HG02973 (cell line): Measurements from ENCODE around the gene ZBTB20.

Experiments
- ATAC-seq: cut with Tn5 transposase; IDR thresholded peaks from one replicate; pipeline ENCODE4 v1.9.1; 2021; ENCODE audit warnings: moderate library complexity; ENCODE audit not compliant: unreplicated experiment

Gene ZBTB20

DNA sequence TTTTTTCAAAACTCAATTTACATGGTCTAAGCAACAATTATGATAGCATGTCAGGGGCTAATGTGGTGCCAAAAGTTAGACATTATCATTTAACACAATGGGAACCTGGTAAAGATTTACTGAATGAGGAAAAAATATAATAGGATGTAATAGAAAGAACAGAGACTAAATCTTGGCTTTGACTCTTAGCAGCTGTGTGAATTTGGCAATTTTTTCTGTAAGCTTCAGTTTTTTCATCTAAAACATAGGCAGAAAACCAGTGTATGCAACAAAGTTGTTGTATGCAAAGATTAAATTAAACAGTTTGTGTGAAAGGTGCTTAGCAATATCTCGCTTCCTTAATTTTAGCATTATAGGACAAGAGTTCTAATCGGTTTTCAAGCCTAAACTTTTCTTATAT lies 57.6 kb downstream of the ZBTB20 start:
- ATAC-seq, result no peak

DNA sequence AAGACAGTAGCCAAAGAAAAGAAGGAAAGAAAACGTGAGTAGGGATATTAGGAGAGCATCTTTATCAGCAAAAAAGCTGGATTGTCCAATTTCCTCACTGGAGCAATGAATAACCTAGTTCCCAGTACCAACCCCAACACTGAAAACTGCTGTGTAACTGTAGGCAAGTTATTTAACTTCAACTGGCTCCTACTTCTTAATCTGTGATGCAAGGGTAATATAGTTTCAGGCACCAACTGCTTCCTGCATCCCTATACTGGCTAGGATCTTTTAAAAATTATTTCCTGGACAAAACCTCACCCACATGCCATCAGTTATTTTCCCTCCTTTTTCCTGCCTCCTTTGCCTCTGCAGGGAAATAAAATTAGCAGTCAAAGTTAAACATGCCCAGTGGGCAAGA lies 59.6 kb downstream of the ZBTB20 start:
- no peak for ATAC-seq

- no peak for ATAC-seq
Measured at GRCh38 chr3:115086344-115086743, 60.7 kb downstream of the ZBTB20 start.

- ATAC-seq, result no peak
Measured at GRCh38 chr3:115085197-115085865, 61.8 kb downstream of the ZBTB20 start.

GRCh38 chr3:115084686-115085085 lies 62.4 kb downstream of the ZBTB20 start:
- no peak for ATAC-seq

GRCh38 chr3:115082260-115082659 lies 64.8 kb downstream of the ZBTB20 start:
- ATAC-seq, result no peak

DNA sequence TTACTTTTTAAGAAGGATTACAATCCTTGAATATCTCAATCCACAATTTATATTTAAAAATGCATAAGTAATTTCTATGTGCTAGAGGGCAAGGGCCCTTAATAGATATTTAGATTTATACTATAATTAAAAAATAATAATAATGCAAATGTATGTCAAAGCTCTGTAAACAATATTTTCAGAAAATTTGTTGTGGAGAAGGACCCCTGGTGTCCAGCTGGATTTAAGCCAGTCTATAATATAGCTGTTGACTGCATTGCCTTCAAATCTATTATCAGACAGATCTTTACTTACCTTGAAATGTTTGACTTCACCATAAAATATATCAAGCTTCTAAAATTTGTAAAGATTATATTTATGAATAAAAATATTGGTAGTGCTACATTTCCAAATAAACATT lies 65.6 kb downstream of the ZBTB20 start:
- no peak for ATAC-seq

- ATAC-seq, result no peak
Measured at GRCh38 chr3:115077501-115078250, 69.4 kb downstream of the ZBTB20 start.

- no peak for ATAC-seq
Measured at GRCh38 chr3:115074502-115074901, 72.6 kb downstream of the ZBTB20 start.

DNA sequence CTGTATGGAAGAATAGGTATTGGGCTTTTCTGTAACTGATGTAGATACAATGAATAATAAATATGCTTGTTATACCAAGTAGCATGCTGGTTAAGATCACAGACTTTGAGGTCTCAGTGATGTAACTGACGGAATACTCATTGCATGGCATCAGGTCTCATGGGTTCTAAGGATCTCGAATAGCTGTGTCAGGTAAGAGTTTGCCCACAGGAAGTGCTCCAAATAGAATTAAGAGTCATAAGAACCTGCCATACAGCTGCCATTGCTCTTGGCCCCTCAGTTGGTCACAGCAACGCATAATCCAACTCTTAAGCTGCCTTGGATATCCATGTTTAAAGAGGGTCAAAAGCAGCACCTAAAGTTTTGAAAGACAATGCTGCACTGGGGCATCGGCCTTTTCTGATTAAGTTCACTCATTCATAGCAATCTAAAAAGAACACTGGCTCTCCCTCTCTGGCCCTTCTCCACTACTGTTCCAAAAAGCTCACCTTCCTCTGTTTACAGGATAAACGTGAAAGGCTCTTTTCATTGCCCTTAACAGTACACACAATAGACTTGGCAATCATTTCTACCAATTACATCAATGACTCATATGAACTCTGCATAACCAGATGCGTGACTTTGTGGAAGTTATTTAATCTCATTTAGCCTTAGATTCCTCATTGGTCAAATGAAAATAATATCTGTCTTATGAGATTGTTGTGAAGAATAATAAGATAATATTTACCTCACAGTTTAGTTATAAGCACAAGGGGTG lies 74.6 kb downstream of the ZBTB20 start:
- ATAC-seq, result no peak

DNA sequence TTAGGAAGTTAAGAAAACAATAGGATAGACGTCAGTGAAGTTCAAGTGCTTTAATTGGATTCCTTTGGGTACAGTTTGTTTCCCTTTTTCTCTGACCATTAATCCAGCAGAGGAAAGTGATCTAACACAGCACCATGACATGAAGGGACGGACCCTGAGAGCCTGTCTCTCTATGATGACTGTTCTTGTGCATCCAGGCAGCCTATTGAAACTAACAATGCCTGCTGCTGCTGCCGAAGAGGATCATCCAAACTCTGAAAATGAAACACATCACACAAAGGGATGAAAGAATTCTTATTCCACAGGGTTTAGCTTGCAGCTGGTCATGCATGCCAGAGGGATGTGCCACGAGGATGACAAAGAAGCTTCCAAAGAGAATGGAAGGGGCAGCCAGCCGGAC lies 75.5 kb downstream of the ZBTB20 start:
- ATAC-seq, result no peak

GRCh38 chr3:115071166-115071565 lies 75.9 kb downstream of the ZBTB20 start:
- ATAC-seq, result no peak

DNA sequence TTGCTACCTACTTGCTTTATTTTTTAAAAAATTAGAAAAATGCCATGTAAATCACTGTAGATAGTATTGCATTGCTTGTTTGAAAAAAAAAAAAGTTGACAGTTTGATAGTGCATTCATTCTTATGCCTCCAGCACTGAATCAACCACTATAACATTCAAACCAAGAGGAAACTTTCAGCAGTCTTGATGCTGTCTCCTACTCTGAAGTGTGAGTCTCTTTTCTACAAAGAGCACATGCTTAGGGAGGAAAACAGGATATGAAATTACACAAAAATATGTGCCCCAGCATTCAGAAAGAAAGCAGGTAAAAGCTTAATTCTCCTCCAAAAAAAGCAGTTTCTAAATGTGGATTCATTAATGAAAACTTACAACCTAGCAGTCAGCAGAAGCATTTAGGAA lies 78.3 kb downstream of the ZBTB20 start:
- no peak for ATAC-seq

- no peak for ATAC-seq
Measured at GRCh38 chr3:115062412-115062956, 84.6 kb downstream of the ZBTB20 start.

DNA sequence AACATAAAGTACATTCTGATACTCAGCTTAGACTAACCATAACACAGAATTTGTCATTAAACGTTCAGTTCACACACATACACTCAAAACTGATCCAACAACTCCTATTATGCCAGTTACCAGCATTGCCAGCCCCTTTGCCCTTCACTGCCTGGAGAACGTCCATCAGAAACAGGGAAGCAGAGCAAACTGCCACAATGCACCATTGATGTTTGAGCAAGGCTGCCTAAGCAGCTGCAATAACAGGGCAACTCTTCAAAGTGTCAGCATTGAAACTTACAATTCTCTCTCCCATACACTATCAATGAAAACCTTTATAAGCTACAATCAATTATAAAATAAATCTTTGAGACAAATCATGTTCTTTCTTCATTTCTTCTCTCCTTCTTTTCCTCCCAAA lies 85.1 kb downstream of the ZBTB20 start:
- no peak for ATAC-seq

GRCh38 chr3:115052906-115053305 lies 94.2 kb downstream of the ZBTB20 start:
- ATAC-seq, result no peak

GRCh38 chr3:115042351-115042750 lies 104.7 kb downstream of the ZBTB20 start:
- ATAC-seq, result no peak

GRCh38 chr3:115040673-115041286 lies 106.3 kb downstream of the ZBTB20 start:
- no peak for ATAC-seq

DNA sequence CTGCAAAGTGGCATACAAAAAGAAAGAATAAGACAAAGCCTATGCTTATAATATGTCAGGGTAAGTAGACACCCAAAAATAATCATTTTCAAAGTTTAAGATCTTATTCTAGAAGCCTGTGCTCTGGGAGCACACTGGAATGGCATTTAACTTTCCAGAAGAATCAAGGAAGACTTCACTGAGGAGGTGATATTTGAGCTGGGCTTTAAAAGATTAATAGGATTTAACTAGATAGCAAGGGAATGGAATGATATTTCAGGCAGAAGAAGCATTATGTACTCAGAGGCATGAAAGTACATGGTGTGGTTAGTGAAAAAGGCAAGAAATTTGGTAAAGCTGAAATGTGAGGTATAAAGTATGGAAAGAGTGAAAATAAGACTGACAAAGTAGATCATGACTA lies 106.8 kb downstream of the ZBTB20 start:
- no peak for ATAC-seq

DNA sequence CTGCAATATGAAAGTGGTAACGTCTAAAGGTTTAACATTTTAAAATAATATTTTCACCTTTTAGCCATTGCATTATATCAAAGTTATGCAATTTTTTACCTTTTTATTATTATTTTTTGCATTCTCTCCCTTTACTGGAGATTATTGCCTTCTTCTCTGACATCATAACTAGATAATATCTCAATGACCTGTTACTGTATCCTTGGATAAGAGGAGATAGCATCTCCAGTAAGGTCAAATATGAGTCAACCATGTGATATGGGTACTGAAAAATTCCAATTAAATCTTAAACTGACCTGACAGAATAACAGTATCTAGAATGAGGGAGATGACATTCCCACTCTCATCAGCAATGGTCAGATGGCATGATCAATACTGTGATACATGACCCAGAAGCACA lies 108.3 kb downstream of the ZBTB20 start:
- no peak for ATAC-seq

DNA sequence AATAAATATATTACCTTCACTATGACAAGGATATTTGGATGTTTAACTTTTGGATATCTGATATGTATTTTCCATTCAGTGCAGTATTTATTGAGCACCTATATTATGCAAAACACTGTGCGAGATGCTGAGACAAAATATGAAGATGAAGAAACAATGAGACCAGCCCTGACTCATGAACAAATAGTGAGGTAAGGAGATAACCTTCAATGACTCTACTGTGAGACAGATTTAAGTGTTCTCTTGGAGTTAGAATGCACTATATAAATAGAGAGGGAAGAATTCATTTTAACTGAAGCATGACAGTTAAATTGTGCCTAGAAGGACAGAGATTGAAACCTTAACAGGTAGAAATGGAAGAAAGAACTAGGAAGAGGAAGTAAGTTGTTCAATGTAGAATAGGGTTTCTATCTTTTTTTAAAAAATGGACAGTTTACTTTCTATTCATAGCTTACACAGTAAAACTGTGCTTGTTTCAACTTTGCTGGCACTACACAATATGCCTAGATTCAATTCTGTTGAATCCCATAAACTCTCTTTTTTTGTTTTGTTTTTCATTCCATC lies 124.2 kb downstream of the ZBTB20 start:
- peak; percentile 56 for ATAC-seq
